A549 (cell line): Measurements from ENCODE around the gene SLIT2. TPM values are rescaled to one million over a fixed set of nuclear protein-coding genes. Genes with fewer than 3 reads are reported as not detected.

Source experiments
- ATAC-seq, 2 experiments: fragments of 200-7000 bp in 1 of 2; fragments of >200 bp in 1 of 2; cut with Nextera tagmentation in 1 of 2; cut with Tn5 transposase in 1 of 2; 3 replicates each; pipeline versions ENCODE4 v1.8.0 to v1.9.1; 2018 to 2020; ENCODE audit warnings: mild to moderate bottlenecking in 1 of 2, moderate library complexity in 1 of 2
- CTCF ChIA-PET: fragments of 300-600 bp; sonication (Branson Sonifier 250); formaldehyde crosslinking; extraction: SDS; loops from one replicate; lab custom pipeline; 2021; ENCODE audit warnings: antibody characterized with exemption, inconsistent platforms; lab: Yijun Ruan, JAX
- POLR2A ChIA-PET: fragments of 350-600 bp; formaldehyde crosslinking; extraction: SDS; loops from one replicate; lab custom pipeline; 2021; ENCODE audit warnings: antibody characterized with exemption, inconsistent platforms; lab: Yijun Ruan, JAX
- DNase-seq, 2 experiments: peaks; one replicate each; pipeline versions ENCODE4 v3.0.0 to v3.0.0-alpha.2; 2011 to 2016; ENCODE audit warnings: low read depth in 1 of 2, low spot score in 1 of 2
- FAIRE-seq: peaks from 2 replicates; lab custom pipeline; 2011; peaks lifted over from hg19 to GRCh38; lab: Jason Lieb, UNC
- H3K27ac ChIP-seq, 2 experiments: fragments of >200 bp; sonication (Bioruptor Twin); formaldehyde crosslinking; 3 replicates each; pipeline ENCODE4 v1.5.1; 2016 to 2017
- H3K4me1 ChIP-seq: fragments of >200 bp; sonication (Bioruptor Twin); formaldehyde crosslinking; 3 replicates; pipeline ENCODE4 v1.6.1; 2016
- H3K4me2 ChIP-seq: fragments of >200 bp; sonication (Bioruptor Twin); formaldehyde crosslinking; 3 replicates; pipeline ENCODE4 v1.6.1; 2016
- H3K4me3 ChIP-seq: fragments of >200 bp; sonication (Bioruptor Twin); formaldehyde crosslinking; 3 replicates; pipeline ENCODE4 v1.5.1; 2016
- H3K9me3 ChIP-seq: fragments of >200 bp; sonication (Bioruptor Twin); formaldehyde crosslinking; 3 replicates; pipeline ENCODE4 v1.6.1; 2016
- ATOH8 ChIP-seq: fragments of 250-450 bp; sonication (Bioruptor Pico); IDR thresholded peaks from 2 replicates; pipeline ENCODE4 v1.5.0; 2020; ENCODE audit warnings: low read depth, mild to moderate bottlenecking, moderate library complexity
- BCL3 ChIP-seq: fragments of >200 bp; sonication (Bioruptor Twin); formaldehyde crosslinking; IDR thresholded peaks from 3 replicates; pipeline ENCODE4 v1.6.1; 2016
- BHLHE40 ChIP-seq: IDR thresholded peaks from 2 replicates; pipeline ENCODE4 v1.6.1; 2012; ENCODE audit warnings: low read depth, low read length, inconsistent platforms
- CBX8 ChIP-seq: fragments of 200-600 bp; sonication (generic); IDR thresholded peaks from 2 replicates; pipeline ENCODE4 v1.6.1; 2016
- CEBPB ChIP-seq, 2 experiments: fragments of >200 bp in 1 of 2; sonication (Bioruptor Twin) in 1 of 2; formaldehyde crosslinking in 1 of 2; IDR thresholded peaks; 2 replicates each; pipeline ENCODE4 v1.6.1; 2012 to 2016
- CHD4 ChIP-seq: fragments of 200-600 bp; sonication (generic); IDR thresholded peaks from 2 replicates; pipeline ENCODE4 v1.6.1; 2016; ENCODE audit warnings: antibody characterized with exemption, mild to moderate bottlenecking, borderline replicate concordance
- E2F6 ChIP-seq: IDR thresholded peaks from 2 replicates; pipeline ENCODE4 v1.6.1; 2012; ENCODE audit warnings: low read depth, borderline replicate concordance
- EHF ChIP-seq: fragments of 250-450 bp; sonication (Bioruptor Pico); IDR thresholded peaks from 2 replicates; pipeline ENCODE4 v1.5.0; 2020; ENCODE audit warnings: mild to moderate bottlenecking
- ESRRA ChIP-seq: fragments of 150-350 bp; IDR thresholded peaks from 2 replicates; pipeline ENCODE4 v1.6.1; 2014; ENCODE audit warnings: mild to moderate bottlenecking, low read length, borderline replicate concordance
- FOXS1 ChIP-seq: fragments of 250-450 bp; sonication (Bioruptor Pico); IDR thresholded peaks from 2 replicates; pipeline ENCODE4 v1.5.0; 2020; ENCODE audit warnings: mild to moderate bottlenecking, moderate library complexity
- HES2 ChIP-seq: fragments of >200 bp; sonication (Bioruptor Twin); formaldehyde crosslinking; IDR thresholded peaks from 2 replicates; pipeline ENCODE4 v1.6.1; 2016
- HOXA7 ChIP-seq: fragments of 250-450 bp; sonication (Bioruptor Pico); IDR thresholded peaks from 2 replicates; pipeline ENCODE4 v1.5.0; 2020; ENCODE audit warnings: mild to moderate bottlenecking, moderate library complexity
- HOXB5 ChIP-seq: fragments of 250-450 bp; sonication (Bioruptor Pico); IDR thresholded peaks from 2 replicates; pipeline ENCODE4 v1.5.0; 2020; ENCODE audit warnings: mild to moderate bottlenecking, moderate library complexity
- JUN ChIP-seq, 2 experiments: fragments of >200 bp; sonication (Bioruptor Twin); formaldehyde crosslinking; IDR thresholded peaks; 2 replicates in 1 of 2; 3 replicates in 1 of 2; pipeline ENCODE4 v1.6.1; 2016 to 2017
- MAZ ChIP-seq: fragments of 150-350 bp; IDR thresholded peaks from 2 replicates; pipeline ENCODE4 v1.6.1; 2014; ENCODE audit warnings: antibody characterized with exemption, low read depth, low read length, borderline replicate concordance
- NPAS2 ChIP-seq: fragments of 250-450 bp; sonication (Bioruptor Pico); IDR thresholded peaks from 2 replicates; pipeline ENCODE4 v1.8.0; 2022; ENCODE audit warnings: mild to moderate bottlenecking, moderate library complexity, borderline replicate concordance
- POLR2AphosphoS2 ChIP-seq: conservative IDR thresholded peaks from 2 replicates; pipeline ENCODE4 v1.6.1; 2012; ENCODE audit warnings: low read length, improper control_type of control experiment, inconsistent platforms
- RARB ChIP-seq: fragments of 250-450 bp; sonication (Bioruptor Pico); IDR thresholded peaks from 2 replicates; pipeline ENCODE4 v1.8.0; 2021; ENCODE audit warnings: mild to moderate bottlenecking, moderate library complexity
- RCOR1 ChIP-seq: fragments of 150-350 bp; IDR thresholded peaks from 2 replicates; pipeline ENCODE4 v1.6.1; 2014; ENCODE audit warnings: antibody characterized with exemption, low read length, low read depth
- RNF2 ChIP-seq: fragments of 200-600 bp; sonication (generic); IDR thresholded peaks from 2 replicates; pipeline ENCODE4 v1.6.1; 2016; ENCODE audit warnings: low read depth, mild to moderate bottlenecking, antibody characterized with exemption, moderate library complexity, borderline replicate concordance
- SREBF2 ChIP-seq: fragments of 450-650 bp; IDR thresholded peaks from 2 replicates; pipeline ENCODE4 v1.6.1; 2014; ENCODE audit warnings: mild to moderate bottlenecking, moderate library complexity
- ZC3H11A ChIP-seq: fragments of 450-650 bp; IDR thresholded peaks from 2 replicates; pipeline ENCODE4 v1.6.1; 2014; ENCODE audit warnings: antibody characterized with exemption, mild to moderate bottlenecking
- ZNF302 ChIP-seq: fragments of 250-450 bp; sonication (Bioruptor Pico); IDR thresholded peaks from 2 replicates; pipeline ENCODE4 v1.9.0; 2021; ENCODE audit warnings: inconsistent platforms, mild to moderate bottlenecking, moderate library complexity
- WGBS: methylation state at CpG from one replicate; pipeline ENCODE4 v1.1.6; 2017; ENCODE audit errors: missing lambda C conversion rate; 5-methylcytosine and 5-hydroxymethylcytosine counted together
- polyA plus RNA-seq, 4 experiments: library from polyadenylated mRNA; depleted of rRNA in 3 of 4; stranded (reverse); fragments of >200 nt; fragmentation: RNase III in 1 of 4; extraction: RNeasy Plus Mini Kit Qiagen cat#74134 plus additional on column Dnase treatment in 1 of 4; gene quantifications; 2 replicates in 3 of 4; 3 replicates in 1 of 4; pipeline ENCODE4 v1.2.3, GENCODE V29; 2011 to 2017

Gene SLIT2
- polyA plus RNA-seq, 2 of the 4 experiments (the other 2 are of a cell fraction), result not detected

- no peak for FAIRE-seq
- H3K4me2 ChIP-seq, result no peak overlapping the region
- POLR2A ChIA-PET, result no interaction called here
Measured at GRCh38 chr4:20253283-20253734, 1.6 kb downstream of the SLIT2 start.

GRCh38 chr4:20253735-20254409, 2.2 kb downstream of the SLIT2 start:
- Histone ChIP-seq H3K4me2 (no peak overlapping the region), H3K4me1 (no peaks in the 10 kb centered on the region), H3K4me3 (no peak overlapping the region), H3K9me3 (no peaks in the 10 kb centered on the region), H3K27ac (no peak overlapping the region)
- ATAC-seq, result no peak
- DNase-seq, result no peak
- TF ChIP-seq HOXA7 (CRISPR knock-in tag) (no peak), RNF2 (no peak), HOXB5 (CRISPR knock-in tag) (no peak), BHLHE40 (no peak), POLR2AphosphoS2 (no peak), RARB (CRISPR knock-in tag) (no peak), JUN (IDR thresholded peaks at IDR 0.05) (no peak), BCL3 (no peak), CEBPB (IDR thresholded peaks at IDR 0.05) (no peak), ZNF302 (no peak), ATOH8 (CRISPR knock-in tag) (no peak), ZC3H11A (no peak), CHD4 (no peak)
- ChIA-PET POLR2A (no interaction called here), CTCF (no interaction called here)
- FAIRE-seq, result no peak
- 23% methylated on average over 16 of the region's 43 CpGs for WGBS

More at GRCh38 chr4:20253283-20253734, 1.6 kb downstream of the SLIT2 start:
- DNase-seq (no peak), ATAC-seq (no peak)
- Histone ChIP-seq H3K4me3 (no peak overlapping the region), H3K4me1 (no peaks in the 10 kb centered on the region), H3K27ac (no peak overlapping the region), H3K9me3 (no peaks in the 10 kb centered on the region)
- TF ChIP-seq FOXS1 (CRISPR knock-in tag) (no peak), EHF (CRISPR knock-in tag) (no peak), CBX8 (no peak), RCOR1 (no peak), E2F6 (no peak), NPAS2 (no peak), JUN (IDR thresholded peaks at IDR 0.05) (no peak), ZC3H11A (no peak), HES2 (no peak), SREBF2 (no peak), RNF2 (no peak), ESRRA (no peak), MAZ (no peak)
- WGBS, result 51% methylated on average over 19 of the region's 21 CpGs
- CTCF ChIA-PET, result no interaction called here
